Measurements from ENCODE around the gene SEPTIN11. TPM values are rescaled to one million over a fixed set of nuclear protein-coding genes. Genes with fewer than 3 reads are reported as not detected.

SEPTIN11 gene
- polyA plus RNA-seq, 1 experiment = 346 TPM

DNA sequence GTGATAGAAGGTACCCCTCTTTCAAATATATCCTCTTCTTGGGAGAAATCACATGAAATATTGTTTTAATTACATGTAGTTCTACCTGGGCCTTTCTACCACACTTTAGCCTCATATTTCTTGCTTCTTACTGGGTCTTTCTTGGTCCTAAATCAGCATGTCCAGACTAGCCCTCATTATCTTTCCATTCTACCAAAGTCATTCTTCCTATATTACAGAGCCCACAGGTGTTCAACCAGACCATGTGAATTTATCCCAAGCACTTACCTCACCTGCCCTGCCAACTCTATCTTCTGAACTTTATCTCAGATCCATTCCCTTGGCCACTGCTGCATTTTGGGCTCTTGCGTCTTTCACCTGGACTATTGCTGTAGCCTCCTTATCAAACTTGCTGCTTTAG lies 39.8 kb upstream of the SEPTIN11 start:
- ChIA-PET CTCF (no interaction called here), POLR2A (no interaction called here)
- H3K4me3 ChIP-seq (ENCODE audit: low read depth, low read length) = no peak overlapping the region
- no peak for DNase-seq (ENCODE audit: low read depth)
- no peaks in the 10 kb centered on the region for H3K36me3 ChIP-seq (ENCODE audit: control insufficient read depth, insufficient read depth, low read length)
- no peak for TF ChIP-seq CTCF (IDR thresholded peaks at IDR 0.05; ENCODE audit: insufficient read depth, low read depth, low read length)
- no peaks in the 10 kb centered on the region for H3K27me3 ChIP-seq (ENCODE audit: control insufficient read depth, insufficient read depth, low read length)

DNA sequence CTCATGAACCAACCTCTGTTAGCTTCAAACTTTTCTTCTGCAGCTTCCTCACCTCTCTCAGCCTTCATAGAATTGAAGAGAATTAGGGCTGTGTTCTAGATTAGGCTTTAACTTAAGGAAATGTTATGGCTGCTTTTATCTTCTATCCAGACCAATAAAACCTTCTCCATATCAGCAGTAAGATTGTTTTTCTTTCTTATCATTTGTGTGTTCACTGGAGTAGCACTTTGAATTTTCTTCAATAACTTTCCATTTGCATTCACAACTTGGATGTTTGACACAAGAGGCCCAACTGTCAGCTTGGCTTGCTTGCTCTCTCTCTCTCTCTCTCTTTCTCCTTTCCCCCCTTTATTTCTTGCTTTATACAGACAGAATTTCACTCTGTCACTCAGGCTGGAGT lies 28.8 kb upstream of the SEPTIN11 start:
- no peaks in the 10 kb centered on the region for H3K36me3 ChIP-seq (ENCODE audit: control insufficient read depth, insufficient read depth, low read length)
- ChIA-PET CTCF (interaction anchor here (0.8 to 1.5 kb wide), 2 partner anchors 10 to 14 kb away, joined by 3 read pairs; no protein-coding TSS in a partner anchor), POLR2A (no interaction called here)
- no peak for DNase-seq (ENCODE audit: low read depth)
- H3K4me3 ChIP-seq (ENCODE audit: low read depth, low read length) = no peak overlapping the region
- no peak for TF ChIP-seq CTCF (IDR thresholded peaks at IDR 0.05; ENCODE audit: insufficient read depth, low read depth, low read length)
- H3K27me3 ChIP-seq (ENCODE audit: control insufficient read depth, insufficient read depth, low read length) = no peaks in the 10 kb centered on the region

DNA sequence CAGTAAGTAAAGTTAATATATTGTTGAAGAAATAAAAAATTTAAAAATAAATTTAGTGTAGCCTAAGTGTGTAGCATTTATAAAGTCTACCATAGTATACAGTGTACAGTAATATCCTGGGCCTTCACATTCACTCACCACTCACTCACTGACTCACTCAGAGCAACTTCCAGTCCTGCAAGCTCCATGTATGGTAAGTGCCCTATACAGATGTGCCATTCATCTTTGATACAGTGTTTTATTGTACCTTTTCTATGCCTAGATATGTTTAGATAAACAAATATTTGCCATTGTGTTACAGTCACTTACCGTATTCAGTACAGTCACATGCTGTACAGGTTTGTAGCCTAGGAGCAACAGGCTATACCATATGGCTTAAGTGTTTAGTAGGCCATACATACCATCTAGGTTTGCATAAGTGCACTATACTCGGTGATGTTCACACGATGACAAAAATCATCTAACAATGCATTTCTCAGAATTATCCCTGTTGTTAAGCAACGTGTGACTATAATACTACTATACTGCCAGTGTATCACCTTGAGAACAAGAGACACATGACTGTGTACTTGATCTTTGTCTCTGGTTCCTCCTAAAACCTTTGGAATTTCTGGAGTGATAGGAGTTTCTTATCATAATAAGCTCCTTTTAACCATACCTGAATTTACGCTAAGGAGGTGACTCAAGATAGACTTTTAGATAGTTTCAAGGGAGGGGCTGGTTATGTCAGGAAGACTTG lies 25.8 kb upstream of the SEPTIN11 start:
- no peaks in the 10 kb centered on the region for H3K36me3 ChIP-seq (ENCODE audit: control insufficient read depth, insufficient read depth, low read length)
- ChIA-PET CTCF (interaction anchor here (0.9 to 1.0 kb wide), 2 partner anchors 9 to 98 kb away, joined by 3 to 4 read pairs; no protein-coding TSS in a partner anchor), POLR2A (no interaction called here)
- no peak overlapping the region for H3K4me3 ChIP-seq (ENCODE audit: low read depth, low read length)
- no peak for TF ChIP-seq CTCF (IDR thresholded peaks at IDR 0.05; ENCODE audit: insufficient read depth, low read depth, low read length)
- H3K27me3 ChIP-seq (ENCODE audit: control insufficient read depth, insufficient read depth, low read length) = no peaks in the 10 kb centered on the region
- no peak for DNase-seq (ENCODE audit: low read depth)

DNA sequence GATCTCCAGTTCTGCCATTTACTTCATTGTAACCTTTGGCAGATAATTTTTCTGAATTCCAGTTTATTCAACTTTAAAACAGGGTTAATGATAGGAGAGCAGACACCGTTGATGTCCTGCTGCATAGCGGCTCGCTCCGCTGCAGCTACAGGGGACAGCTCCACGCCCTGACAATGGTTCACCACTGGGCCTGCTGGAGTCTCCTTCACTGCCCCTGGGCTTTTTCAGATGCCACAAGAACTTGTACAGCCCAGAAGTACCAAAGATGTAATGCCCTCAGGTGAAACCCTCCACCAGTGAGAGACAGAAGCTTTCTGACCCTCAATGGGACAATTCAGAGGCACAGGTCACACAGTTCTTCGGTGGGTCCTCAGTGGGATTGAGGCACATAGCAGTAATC lies 22.7 kb upstream of the SEPTIN11 start:
- Histone ChIP-seq H3K27me3 (ENCODE audit: control insufficient read depth, insufficient read depth, low read length) (no peaks in the 10 kb centered on the region), H3K36me3 (ENCODE audit: control insufficient read depth, insufficient read depth, low read length) (no peaks in the 10 kb centered on the region), H3K4me3 (ENCODE audit: low read depth, low read length) (no peak overlapping the region)
- CTCF ChIA-PET = interaction anchor here (0.9 kb wide), 1 partner anchor 491 kb away, joined by 3 read pairs; the partner anchor contains the start of gene SHROOM3
- DNase-seq (ENCODE audit: low read depth) = no peak
- POLR2A ChIA-PET = no interaction called here
- no peak for TF ChIP-seq CTCF (IDR thresholded peaks at IDR 0.05; ENCODE audit: insufficient read depth, low read depth, low read length)

- ChIA-PET POLR2A (no interaction called here), CTCF (no interaction called here)
- Histone ChIP-seq H3K27me3 (ENCODE audit: control insufficient read depth, insufficient read depth, low read length) (no peaks in the 10 kb centered on the region), H3K36me3 (ENCODE audit: control insufficient read depth, insufficient read depth, low read length) (no peaks in the 10 kb centered on the region), H3K4me3 (ENCODE audit: low read depth, low read length) (no peak overlapping the region)
- DNase-seq (ENCODE audit: low read depth) = no peak
- TF ChIP-seq CTCF (IDR thresholded peaks at IDR 0.05; ENCODE audit: insufficient read depth, low read depth, low read length) = no peak
Measured at GRCh38 chr4:76930685-76931084, 18.9 kb upstream of the SEPTIN11 start.
